Fibroblast of pulmonary artery (primary cell): Measurements from ENCODE around the gene TMCC2.
"Not testable (repeated sequence)": the region's sequence is repeated elsewhere in the genome, so short reads cannot be mapped to it uniquely, and the experiment has no call there.

Experiments
- DNase-seq: peaks from one replicate; pipeline ENCODE4 v3.0.0-alpha.2; 2010; ENCODE audit warnings: low read depth
- H3K4me3 ChIP-seq: replicated peaks from 2 replicates; pipeline ENCODE4 v1.5.1; 2011; ENCODE audit warnings: low read depth, mild to moderate bottlenecking, control low read depth, low read length, moderate library complexity
- TF ChIP-seq, protein P1 (sequence below): IDR thresholded peaks from 2 replicates; pipeline ENCODE4 v1.5.1; 2011; ENCODE audit warnings: mild to moderate bottlenecking, control low read depth, low read length, inconsistent platforms; ENCODE audit errors: missing control alignments

Gene TMCC2

DNA sequence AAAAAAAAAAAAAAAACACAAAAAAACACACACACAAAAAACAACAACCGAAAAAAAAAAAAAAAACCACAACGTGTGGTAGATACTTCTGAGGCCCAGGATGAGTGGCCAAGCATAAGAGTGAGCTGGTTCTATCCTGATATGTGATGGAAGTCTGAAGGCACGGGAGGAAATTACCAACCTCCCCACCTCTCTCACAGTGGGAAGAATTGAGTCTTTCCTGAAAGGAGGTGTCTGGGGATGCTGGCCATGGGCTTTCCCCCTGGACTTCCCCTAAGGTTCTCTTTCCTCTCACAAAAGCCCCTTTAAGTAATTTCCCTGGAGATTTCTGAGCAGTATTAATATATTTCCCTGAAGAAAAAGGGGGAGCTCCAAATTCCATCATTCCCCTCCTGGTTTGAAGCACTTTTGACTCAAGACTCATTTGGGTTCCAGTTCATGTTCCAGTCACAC, 5.2 kb downstream of the TMCC2 start:
- no peak overlapping the region for H3K4me3 ChIP-seq
- TF ChIP-seq, protein P1, sequence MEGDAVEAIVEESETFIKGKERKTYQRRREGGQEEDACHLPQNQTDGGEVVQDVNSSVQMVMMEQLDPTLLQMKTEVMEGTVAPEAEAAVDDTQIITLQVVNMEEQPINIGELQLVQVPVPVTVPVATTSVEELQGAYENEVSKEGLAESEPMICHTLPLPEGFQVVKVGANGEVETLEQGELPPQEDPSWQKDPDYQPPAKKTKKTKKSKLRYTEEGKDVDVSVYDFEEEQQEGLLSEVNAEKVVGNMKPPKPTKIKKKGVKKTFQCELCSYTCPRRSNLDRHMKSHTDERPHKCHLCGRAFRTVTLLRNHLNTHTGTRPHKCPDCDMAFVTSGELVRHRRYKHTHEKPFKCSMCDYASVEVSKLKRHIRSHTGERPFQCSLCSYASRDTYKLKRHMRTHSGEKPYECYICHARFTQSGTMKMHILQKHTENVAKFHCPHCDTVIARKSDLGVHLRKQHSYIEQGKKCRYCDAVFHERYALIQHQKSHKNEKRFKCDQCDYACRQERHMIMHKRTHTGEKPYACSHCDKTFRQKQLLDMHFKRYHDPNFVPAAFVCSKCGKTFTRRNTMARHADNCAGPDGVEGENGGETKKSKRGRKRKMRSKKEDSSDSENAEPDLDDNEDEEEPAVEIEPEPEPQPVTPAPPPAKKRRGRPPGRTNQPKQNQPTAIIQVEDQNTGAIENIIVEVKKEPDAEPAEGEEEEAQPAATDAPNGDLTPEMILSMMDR = no peak
- no peak for DNase-seq

GRCh38 chr1:205233986-205234385, 6.2 kb downstream of the TMCC2 start:
- not testable (repeated sequence) for DNase-seq, H3K4me3 ChIP-seq

DNA sequence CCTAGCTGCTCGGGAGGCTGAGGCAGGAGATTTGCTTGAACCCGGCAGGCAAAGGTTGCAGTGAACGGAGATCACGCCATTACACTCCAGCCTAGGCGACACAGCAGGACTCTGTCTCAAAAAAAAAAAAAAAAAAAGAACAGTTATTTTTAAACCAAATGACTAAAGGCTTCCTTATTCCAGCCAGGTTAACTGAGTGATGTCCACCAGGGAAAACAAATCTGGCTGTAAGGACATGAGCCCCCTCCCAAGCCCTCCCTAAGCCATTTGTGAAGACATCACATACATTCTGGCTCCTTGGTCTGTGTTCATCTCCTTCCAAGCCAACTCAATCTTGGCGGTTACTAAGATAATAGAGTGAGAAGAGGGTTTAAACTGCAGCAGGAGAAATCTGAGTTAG, 8.2 kb downstream of the TMCC2 start:
- no peak overlapping the region for H3K4me3 ChIP-seq
- TF ChIP-seq, protein P1 = no peak
- DNase-seq = no peak

DNA sequence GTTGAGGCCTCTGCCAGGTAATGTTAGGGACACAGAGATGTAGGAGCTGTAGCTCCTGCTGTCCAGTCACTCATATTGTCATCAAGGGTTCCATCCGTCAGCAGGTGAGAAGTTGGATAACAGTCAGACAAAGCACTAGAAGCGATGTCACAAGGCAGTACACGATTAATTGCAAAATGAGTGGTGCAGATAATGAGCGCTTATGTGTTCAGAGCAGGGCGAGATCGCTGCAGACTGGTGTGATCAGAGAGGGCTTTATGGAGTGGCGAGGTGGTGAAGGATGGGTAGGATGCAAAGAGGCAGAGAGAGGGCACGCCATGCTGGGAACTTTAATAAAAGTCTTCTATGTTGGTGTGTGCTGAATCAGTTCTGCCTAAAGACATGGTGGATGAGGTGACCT, 8.8 kb downstream of the TMCC2 start:
- DNase-seq = no peak
- H3K4me3 ChIP-seq = no peak overlapping the region
- TF ChIP-seq, protein P1 = no peak

DNA sequence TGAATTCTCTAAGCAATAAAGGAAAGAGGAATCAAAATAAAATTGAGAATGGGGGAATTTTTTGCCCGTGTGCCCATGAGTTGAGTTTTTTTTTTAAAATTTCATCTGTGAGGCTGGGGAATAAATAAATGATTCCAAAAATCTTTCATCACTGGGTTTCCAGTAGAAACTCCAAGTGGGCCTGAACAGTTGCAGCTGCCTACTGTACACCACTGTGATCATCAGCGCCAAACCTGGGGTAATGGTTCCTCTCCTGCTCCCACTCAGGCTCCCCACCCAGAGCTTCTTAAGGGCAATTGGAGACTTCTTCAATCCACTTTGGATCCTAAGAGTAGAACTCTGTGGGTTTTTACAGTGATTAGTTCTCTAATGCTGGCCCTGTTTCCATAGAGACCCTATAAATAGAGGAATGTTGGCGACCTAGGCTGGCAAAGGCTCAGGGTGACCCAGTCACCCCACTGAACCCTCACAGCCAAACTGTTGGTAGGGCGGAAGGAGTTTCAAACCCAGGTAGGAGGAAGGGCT, 9.3 kb downstream of the TMCC2 start:
- no peak overlapping the region for H3K4me3 ChIP-seq
- TF ChIP-seq, protein P1 = no peak

DNA sequence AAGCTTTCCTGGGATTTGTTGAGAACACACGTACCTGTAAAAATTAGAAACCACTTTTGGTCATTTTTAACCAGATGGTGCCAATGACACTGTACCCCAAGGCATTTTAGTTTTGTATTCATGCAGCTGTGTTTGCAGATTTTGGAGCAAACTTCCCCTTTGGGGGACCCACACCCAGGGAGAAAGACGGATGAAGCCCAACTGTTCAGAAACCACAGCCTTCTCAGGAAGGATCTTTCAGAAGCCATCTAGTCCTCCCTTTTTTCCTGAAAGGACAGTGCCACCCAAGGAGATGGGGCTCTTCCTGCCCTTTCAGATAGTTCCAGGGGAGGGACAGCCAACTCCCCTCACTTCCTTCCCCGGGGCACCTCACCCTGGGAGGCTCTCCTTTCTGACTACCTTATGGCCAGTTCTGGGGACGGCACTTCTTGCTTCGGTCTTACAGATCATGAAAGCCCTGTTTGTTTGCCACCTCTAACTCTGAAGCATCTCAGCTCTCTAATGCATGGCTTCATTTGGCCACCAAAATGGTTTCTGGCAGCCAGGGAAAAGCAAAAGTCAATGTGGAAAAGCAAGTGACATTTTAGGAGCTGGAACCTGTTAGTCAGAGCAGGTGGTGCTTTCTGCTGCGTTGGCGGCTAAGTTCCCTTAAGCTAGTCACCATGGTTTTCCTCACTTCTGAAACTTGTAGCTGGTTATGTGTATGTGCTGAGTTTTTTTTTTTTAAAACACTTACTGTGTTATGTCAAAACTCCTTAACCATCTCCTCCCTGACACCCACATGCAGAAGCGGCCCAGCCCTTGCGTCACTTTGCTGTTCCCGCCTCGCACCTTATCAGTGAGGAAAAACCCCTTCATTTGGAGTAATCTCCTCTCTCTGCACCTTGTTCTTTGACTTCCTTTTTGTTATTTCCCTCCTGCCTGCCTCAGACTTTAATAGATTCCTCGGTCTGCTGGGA, 10.1 kb downstream of the TMCC2 start:
- H3K4me3 ChIP-seq = no peak overlapping the region
- TF ChIP-seq, protein P1 = no peak
- DNase-seq = no peak

More for the DNA sequence above, 9.3 kb downstream of the TMCC2 start:
- no peak for DNase-seq

DNA sequence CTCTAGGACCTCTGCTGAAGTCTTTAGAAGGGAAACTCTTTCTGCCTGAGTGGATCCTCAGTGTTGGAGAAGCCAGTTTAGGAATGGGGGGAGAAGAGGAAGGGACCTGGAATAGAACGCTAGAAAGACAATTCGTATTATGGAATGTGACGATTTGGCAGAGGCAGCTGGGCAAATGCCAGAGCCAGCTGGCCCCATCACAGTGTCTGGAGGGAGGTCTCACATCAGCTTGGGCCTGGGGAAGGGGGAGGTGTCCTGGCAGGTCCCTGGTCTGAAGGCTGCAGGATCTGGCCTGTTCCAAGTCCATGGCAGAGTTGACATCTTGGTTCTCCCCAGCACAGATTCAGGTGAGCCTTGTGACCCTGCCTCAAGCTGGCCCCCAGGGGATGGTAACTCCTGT, 11.3 kb downstream of the TMCC2 start:
- H3K4me3 ChIP-seq = no peak overlapping the region
- DNase-seq = no peak
- TF ChIP-seq, protein P1 = no peak
